Activated gamma-delta T cell (primary cell): ENCODE results near the gene ZGRF1.
"Not testable (repeated sequence)": the region's sequence is repeated elsewhere in the genome, so short reads cannot be mapped to it uniquely, and the experiment has no call there.

Source experiments
- DNase-seq: peaks from one replicate; lab custom pipeline; 2025; lab: John Stamatoyannopoulos, UW

Gene ZGRF1

DNA sequence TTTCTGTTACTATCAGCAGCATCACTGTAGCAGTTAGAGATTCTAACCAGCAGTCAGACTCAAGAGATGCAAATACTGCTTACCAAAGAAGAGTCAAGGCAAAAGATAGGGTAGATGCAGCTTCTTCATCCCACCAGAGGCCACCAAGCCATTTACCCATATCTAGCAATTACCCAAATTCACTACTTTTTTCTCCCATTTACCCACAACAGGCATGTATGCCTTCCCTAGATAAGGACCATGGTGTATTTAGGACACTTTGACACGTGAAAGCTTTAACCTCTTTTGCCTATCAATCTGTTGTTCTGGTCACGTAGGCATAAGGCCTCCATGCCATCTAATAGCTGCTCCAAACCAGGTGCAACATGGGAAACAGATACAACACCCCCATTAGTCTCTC, 5.8 kb upstream of the ZGRF1 start:
- DNase-seq: no peak

GRCh38 chr4:112637552-112637866, 800 bp upstream of the ZGRF1 start:
- DNase-seq: no peak

GRCh38 chr4:112633477-112634235, 3.1 kb downstream of the ZGRF1 start:
- DNase-seq: no peak

DNA sequence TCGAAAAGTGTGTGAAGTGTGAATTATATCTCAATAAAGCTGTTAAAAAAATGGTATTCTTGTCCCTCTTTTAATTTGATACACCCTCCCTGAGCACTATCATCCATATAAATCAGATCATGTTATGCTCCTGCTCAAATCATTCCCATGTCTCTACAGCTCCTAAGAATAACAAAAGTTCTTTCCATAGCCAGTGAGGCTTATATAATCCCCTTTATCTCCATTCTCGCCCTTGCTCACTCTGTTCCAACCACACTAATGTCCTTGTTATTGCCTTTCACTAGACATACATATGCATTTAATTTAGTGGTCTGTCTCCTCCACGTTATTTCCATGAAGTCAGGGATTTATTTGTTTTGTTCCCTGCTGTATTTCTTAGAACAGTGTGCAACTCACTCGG, 10.5 kb downstream of the ZGRF1 start:
- DNase-seq: no peak

DNA sequence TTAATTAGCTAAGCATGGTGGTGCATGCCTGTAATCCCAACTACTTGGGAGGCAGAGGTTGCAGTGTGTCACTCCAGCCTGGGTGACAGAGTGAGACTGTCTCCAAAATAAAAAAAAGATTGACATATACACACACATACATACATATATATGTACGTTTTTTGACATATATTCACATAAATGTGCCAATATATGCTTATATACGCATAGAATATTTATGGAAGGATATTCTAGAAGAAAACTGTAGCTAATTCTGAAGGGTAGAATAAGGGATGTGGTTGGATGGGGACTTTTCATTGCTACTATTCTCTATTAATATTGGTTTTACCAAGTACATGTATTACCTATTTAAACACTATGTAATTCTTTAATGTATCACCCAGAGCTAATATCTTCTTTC, 19.7 kb downstream of the ZGRF1 start:
- no peak for DNase-seq

GRCh38 chr4:112612814-112613213, 23.9 kb downstream of the ZGRF1 start:
- DNase-seq: not testable (repeated sequence)

GRCh38 chr4:112604589-112604988, 32.1 kb downstream of the ZGRF1 start:
- DNase-seq: no peak

GRCh38 chr4:112594993-112595392, 41.7 kb downstream of the ZGRF1 start:
- DNase-seq: no peak

DNA sequence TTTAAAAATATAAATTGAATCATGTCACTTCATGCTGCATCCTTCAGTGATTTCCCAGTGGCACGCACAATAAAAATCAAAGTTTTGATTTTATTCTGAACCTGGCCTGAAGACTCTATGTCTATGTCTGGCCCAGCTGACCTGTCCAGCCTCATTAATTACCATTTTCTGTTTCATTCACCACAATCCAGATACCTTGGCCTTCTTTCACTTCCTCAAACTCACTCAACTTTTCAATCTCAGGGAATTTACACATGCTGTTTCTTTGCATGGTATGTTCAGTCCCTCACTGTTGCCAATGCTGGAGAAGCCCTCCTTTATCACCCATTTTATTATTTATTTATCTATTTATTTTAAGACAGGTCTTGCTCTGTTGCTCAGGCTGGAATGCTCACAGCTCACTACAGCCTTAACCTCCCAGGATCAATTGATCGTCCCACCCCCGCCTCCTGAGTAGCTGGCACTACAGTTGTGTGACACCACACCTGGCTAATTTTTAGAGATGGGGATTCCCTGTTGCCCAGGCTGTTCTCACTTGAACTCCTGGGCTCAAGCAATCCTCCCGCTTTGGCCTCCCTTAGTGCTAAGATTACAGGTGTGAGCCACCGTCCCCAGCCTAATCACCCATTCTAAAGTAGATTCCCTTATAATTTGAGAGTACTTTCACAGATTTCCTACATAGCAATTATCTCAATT, 43.1 kb downstream of the ZGRF1 start:
- no peak for DNase-seq

DNA sequence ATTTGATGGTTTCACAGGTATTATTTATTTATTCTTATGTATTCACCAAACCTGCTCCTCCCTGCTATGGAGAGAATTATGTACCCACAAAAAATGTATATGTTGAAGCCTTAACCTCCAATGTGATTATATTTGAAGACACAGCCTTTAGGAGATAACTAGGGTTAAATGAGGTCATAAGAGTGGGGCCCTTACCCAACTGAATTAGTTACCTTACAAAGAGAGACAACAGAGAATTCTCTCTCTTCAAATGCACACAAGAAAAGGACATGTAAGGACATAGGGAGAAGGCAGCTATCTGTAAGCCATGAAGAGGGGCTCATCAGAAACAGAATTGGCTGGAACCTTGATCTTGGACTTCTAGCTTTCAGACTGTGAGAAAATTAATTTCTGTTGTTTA, 44.0 kb downstream of the ZGRF1 start:
- no peak for DNase-seq

GRCh38 chr4:112591593-112591992, 45.1 kb downstream of the ZGRF1 start:
- DNase-seq: no peak

GRCh38 chr4:112589206-112589605, 47.5 kb downstream of the ZGRF1 start:
- no peak for DNase-seq

GRCh38 chr4:112585977-112586736, 50.6 kb downstream of the ZGRF1 start:
- no peak for DNase-seq

GRCh38 chr4:112567536-112567935, 69.2 kb downstream of the ZGRF1 start:
- DNase-seq: no peak

- no peak for DNase-seq
Observed at GRCh38 chr4:112564706-112565270, 71.9 kb downstream of the ZGRF1 start.

DNA sequence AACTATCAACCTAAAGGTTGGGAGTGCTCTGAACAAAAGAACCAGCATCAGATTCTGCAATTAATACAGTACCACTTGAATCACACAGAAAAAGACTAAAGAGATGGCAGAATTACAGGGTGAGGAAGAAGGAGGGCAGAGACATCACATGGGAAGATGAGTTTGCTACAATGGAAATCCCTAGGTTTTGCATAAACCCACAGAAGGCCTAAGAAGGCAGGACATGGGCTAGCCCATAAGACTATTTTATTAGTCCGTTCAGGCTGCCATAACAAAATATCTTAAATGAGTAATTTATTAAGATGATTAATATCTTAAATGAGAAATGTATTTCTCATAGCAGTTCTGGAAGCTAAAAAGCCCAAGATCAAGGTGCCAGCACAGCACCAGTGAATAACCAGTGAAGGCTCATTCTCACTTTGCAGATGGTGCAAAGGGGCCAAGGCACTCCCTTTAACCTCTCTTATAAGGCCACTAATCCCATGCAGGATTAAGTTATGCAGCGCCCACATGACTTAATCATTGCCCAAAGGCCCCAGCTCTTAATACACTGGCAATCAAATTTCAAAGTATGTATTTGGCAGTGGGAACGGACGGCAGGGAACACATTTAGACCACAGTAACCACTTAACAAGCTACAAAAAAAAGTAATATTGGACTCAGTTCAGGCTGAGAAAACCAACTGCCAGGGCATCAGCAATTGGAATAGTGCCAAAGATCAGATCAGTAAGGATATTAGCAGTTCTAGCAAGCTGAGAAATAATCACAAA, 73.1 kb downstream of the ZGRF1 start:
- no peak for DNase-seq

- DNase-seq: no peak
Observed at GRCh38 chr4:112562254-112562879, 74.3 kb downstream of the ZGRF1 start.

DNA sequence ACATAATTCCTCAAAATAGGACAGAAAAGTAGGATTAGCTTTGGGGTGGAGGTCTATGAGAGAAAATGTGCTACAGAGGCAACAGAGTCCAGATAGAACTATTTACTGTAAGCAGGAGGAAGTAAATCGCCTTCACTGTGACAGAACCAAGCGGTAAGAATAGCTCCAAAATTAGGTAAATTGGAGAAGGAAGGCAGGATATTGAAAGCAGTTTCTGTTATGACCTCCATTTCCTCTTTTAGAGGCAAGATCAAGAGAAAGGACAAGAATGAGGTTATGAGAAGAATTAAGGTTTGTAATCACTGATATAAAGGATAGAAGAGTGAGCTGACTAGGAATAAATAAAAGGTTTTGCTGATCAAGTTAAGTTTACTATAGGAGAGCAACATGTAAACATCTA, 76.6 kb downstream of the ZGRF1 start:
- DNase-seq: no peak

- no peak for DNase-seq
Observed at GRCh38 chr4:112559053-112559452, 77.7 kb downstream of the ZGRF1 start.

DNA sequence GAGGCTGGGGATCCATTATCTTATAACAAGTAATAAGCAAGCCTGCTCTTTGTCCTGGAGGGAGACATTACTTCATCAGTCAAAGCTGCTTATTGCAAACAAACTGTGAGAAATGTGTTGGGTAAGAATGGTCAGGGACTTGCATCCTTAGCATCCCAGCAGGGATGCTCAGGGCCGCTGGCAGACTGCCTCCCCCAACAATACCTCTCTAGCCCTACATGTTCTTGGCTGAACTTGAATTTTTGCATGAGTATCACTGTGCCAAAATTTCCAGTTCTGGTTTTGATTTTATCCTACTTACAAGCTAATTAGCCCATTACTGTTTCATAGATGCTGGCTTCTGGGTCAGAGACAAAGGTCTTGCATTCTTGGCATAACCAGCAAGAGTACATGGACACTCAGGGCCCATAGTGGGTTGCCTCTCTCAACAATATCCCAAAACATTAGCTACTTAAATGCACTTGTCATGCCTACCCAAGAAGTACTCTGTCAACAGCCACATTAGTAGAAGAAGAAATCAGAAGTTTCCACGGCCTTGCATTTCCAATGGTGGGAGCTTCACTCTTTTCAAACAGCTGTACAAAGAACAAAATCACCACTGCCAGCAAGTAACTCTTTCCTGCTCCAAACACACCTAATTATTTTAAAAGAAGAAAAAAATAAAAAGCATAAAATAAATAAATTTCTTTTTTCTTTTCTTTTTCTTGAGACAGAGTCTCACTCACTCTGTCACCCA, 78.9 kb downstream of the ZGRF1 start:
- DNase-seq: no peak

- DNase-seq: not testable (repeated sequence)
Observed at GRCh38 chr4:112554271-112554670, 82.4 kb downstream of the ZGRF1 start.
